A549 treated with AZD9567 at 1 μM for 4 hours (cell line): ENCODE measurements around the gene DDAH2. TPM values are rescaled to one million over a fixed set of nuclear protein-coding genes. Genes with fewer than 3 reads are reported as not detected.

Experiments used
- total RNA-seq: library from RNA; stranded (reverse); fragments of 200-300 nt; extraction: Qiagen RNA extraction; gene quantifications from 5 replicates; pipeline ENCODE4 v1.2.3, GENCODE V29; 2022; ENCODE audit not compliant: insufficient read depth

DDAH2 gene
- total RNA-seq, 1 experiment from 2014 or later: 30.7 TPM

Other genes with a start within 250 kb of the DDAH2 start
- 6.3 to 10.0 TPM (median 7.2 TPM) in 5 replicates for gene MICB, start 231.2 kb downstream of the DDAH2 start, total RNA-seq
- not detected in 5 replicates for gene MCCD1, start 200.3 kb downstream of the DDAH2 start, total RNA-seq
- 335 to 403 TPM (median 384 TPM) in 5 replicates for gene DDX39B, start 187.3 kb downstream of the DDAH2 start, total RNA-seq
- 0.43 to 0.72 TPM (median 0.55 TPM) in 4 of 5 replicates, not detected in the other for gene ATP6V1G2, start 182.7 kb downstream of the DDAH2 start, total RNA-seq
- 10.5 to 15.8 TPM (median 11.3 TPM) in 5 replicates for gene NFKBIL1, start 181.7 kb downstream of the DDAH2 start, total RNA-seq
- gene LTA, start 157.0 kb downstream of the DDAH2 start, total RNA-seq: 0.07 to 0.21 TPM (median 0.08 TPM) in 3 of 5 replicates, not detected in the others
- gene TNF, start 153.7 kb downstream of the DDAH2 start, total RNA-seq: 0.09 to 0.10 TPM (median 0.10 TPM) in 3 of 5 replicates, not detected in the others
- gene LTB, start 146.9 kb downstream of the DDAH2 start, total RNA-seq: 0.28 to 0.37 TPM (median 0.33 TPM) in 4 of 5 replicates, not detected in the other
- gene LST1, start 143.0 kb downstream of the DDAH2 start, total RNA-seq: 0.36 to 0.58 TPM (median 0.39 TPM) in 3 of 5 replicates, not detected in the others
- gene NCR3, start 136.3 kb downstream of the DDAH2 start, total RNA-seq: not detected in 5 replicates
- not detected in 5 replicates for gene AIF1, start 114.1 kb downstream of the DDAH2 start, total RNA-seq
- 51.3 to 92.7 TPM (median 87.1 TPM) in 5 replicates for gene PRRC2A, start 108.6 kb downstream of the DDAH2 start, total RNA-seq
- 106 to 149 TPM (median 137 TPM) in 5 replicates for gene BAG6, start 76.6 kb downstream of the DDAH2 start, total RNA-seq
- 3.0 to 6.4 TPM (median 3.4 TPM) in 5 replicates for gene APOM, start 73.4 kb downstream of the DDAH2 start, total RNA-seq
- 11.3 to 12.5 TPM (median 11.8 TPM) in 5 replicates for gene C6orf47, start 68.5 kb downstream of the DDAH2 start, total RNA-seq
- gene GPANK1, start 64.3 kb downstream of the DDAH2 start, total RNA-seq: 8.7 to 11.6 TPM (median 10.2 TPM) in 5 replicates
- 167 to 183 TPM (median 175 TPM) in 5 replicates for gene CSNK2B, start 63.2 kb downstream of the DDAH2 start, total RNA-seq
- gene LY6G5B, start 59.3 kb downstream of the DDAH2 start, total RNA-seq: 4.5 to 5.2 TPM (median 5.0 TPM) in 4 of 5 replicates, not detected in the other
- 0.87 to 3.8 TPM (median 1.6 TPM) in 5 replicates for gene LY6G5C, start 48.2 kb downstream of the DDAH2 start, total RNA-seq
- 13.9 to 20.0 TPM (median 18.3 TPM) in 5 replicates for gene ABHD16A, start 26.0 kb downstream of the DDAH2 start, total RNA-seq
- gene LY6G6F, start 22.4 kb downstream of the DDAH2 start, total RNA-seq: not detected in 5 replicates
- gene LY6G6D, start 14.0 kb downstream of the DDAH2 start, total RNA-seq: not detected in 5 replicates
- gene LY6G6C, start 7.6 kb downstream of the DDAH2 start, total RNA-seq: 0.09 to 0.12 TPM (median 0.10 TPM) in 3 of 5 replicates, not detected in the others
- 0.07 TPM in 1 of 5 replicates, not detected in the others for gene MPIG6B, start 5.9 kb downstream of the DDAH2 start, total RNA-seq
- 451 to 493 TPM (median 458 TPM) in 5 replicates for gene CLIC1, start 7.2 kb upstream of the DDAH2 start, total RNA-seq
- gene MSH5, start 10.7 kb upstream of the DDAH2 start, total RNA-seq: 5.2 to 15.2 TPM (median 14.0 TPM) in 5 replicates
- 3.0 to 4.6 TPM (median 3.9 TPM) in 4 of 5 replicates, not detected in the other for gene SAPCD1, start 33.4 kb upstream of the DDAH2 start, total RNA-seq
- 1.6 to 4.5 TPM (median 1.8 TPM) in 5 replicates for gene VWA7, start 48.0 kb upstream of the DDAH2 start, total RNA-seq
- gene VARS1, start 66.5 kb upstream of the DDAH2 start, total RNA-seq: 46.5 to 58.0 TPM (median 53.6 TPM) in 5 replicates
- gene LSM2, start 77.7 kb upstream of the DDAH2 start, total RNA-seq: 42.7 to 60.2 TPM (median 57.9 TPM) in 5 replicates
- gene HSPA1L, start 86.0 kb upstream of the DDAH2 start, total RNA-seq: 0.97 to 1.8 TPM (median 1.1 TPM) in 5 replicates
- 189 to 295 TPM (median 214 TPM) in 5 replicates for gene HSPA1A, start 86.2 kb upstream of the DDAH2 start, total RNA-seq
- 154 to 227 TPM (median 167 TPM) in 5 replicates for gene HSPA1B, start 98.4 kb upstream of the DDAH2 start, total RNA-seq
- 27.6 to 34.9 TPM (median 30.4 TPM) in 5 replicates for gene NEU1, start 133.5 kb upstream of the DDAH2 start, total RNA-seq
- gene SLC44A4, start 149.7 kb upstream of the DDAH2 start, total RNA-seq: 0.05 TPM in 1 of 5 replicates, not detected in the others
- 25.4 to 29.9 TPM (median 28.1 TPM) in 5 replicates for gene EHMT2, start 168.4 kb upstream of the DDAH2 start, total RNA-seq
- 2.9 to 3.6 TPM (median 3.3 TPM) in 5 replicates for gene ZBTB12, start 172.8 kb upstream of the DDAH2 start, total RNA-seq
- gene C2, start 198.4 kb upstream of the DDAH2 start, total RNA-seq: 0.16 to 0.44 TPM (median 0.20 TPM) in 4 of 5 replicates, not detected in the other
- gene CFB, start 216.8 kb upstream of the DDAH2 start, total RNA-seq: 1.3 to 2.6 TPM (median 2.4 TPM) in 5 replicates
- 75.8 to 81.6 TPM (median 76.7 TPM) in 5 replicates for gene NELFE, start 229.7 kb upstream of the DDAH2 start, total RNA-seq
- gene SKIC2, start 229.9 kb upstream of the DDAH2 start, total RNA-seq: 25.9 to 29.7 TPM (median 26.7 TPM) in 5 replicates
- 11.5 to 12.7 TPM (median 11.8 TPM) in 5 replicates for gene DXO, start 242.8 kb upstream of the DDAH2 start, total RNA-seq